Measurements from ENCODE around the gene SLC6A17. TPM values are rescaled to one million over a fixed set of nuclear protein-coding genes. Genes with fewer than 3 reads are reported as not detected.

Gene SLC6A17
- total RNA-seq, 2 experiments from 2014 or later: not detected

- H3K4me3 ChIP-seq (ENCODE audit: low read length): no peak overlapping the region
- no peaks in the 10 kb centered on the region for H3K4me1 Mint-ChIP-seq (ENCODE audit: low read depth)
- H3K36me3 ChIP-seq (ENCODE audit: insufficient read depth, low read length): no peaks in the 10 kb centered on the region
- H3K27ac Mint-ChIP-seq: no peak overlapping the region
- peaks cover 2% of the 10 kb centered on the region for H3K9me3 Mint-ChIP-seq
- no peak overlapping the region for H3K4me3 Mint-ChIP-seq
- ATAC-seq (ENCODE audit: poor library complexity) (no peak), DNase-seq (no peak)
- peaks cover 8 to 13% of the 10 kb centered on the region in 2 experiments for H3K27me3 ChIP-seq (ENCODE audit: control insufficient read depth in 1 of 2, insufficient read depth in 2 of 2, low read length in 2 of 2)
- H3K27me3 Mint-ChIP-seq: peaks cover 45% of the 10 kb centered on the region
- no peaks in the 10 kb centered on the region for H3K36me3 Mint-ChIP-seq (ENCODE audit: low read depth)
- H3K9me3 ChIP-seq (ENCODE audit: control insufficient read depth in 1 of 2, insufficient read depth in 1 of 2, low read length in 2 of 2): peaks cover 0 to 21% of the 10 kb centered on the region in 2 experiments
- H3K4me1 ChIP-seq (ENCODE audit: insufficient read depth, low read length): no peaks in the 10 kb centered on the region
- no peak for TF ChIP-seq CTCF (IDR thresholded peaks at IDR 0.05)
- ChIA-PET POLR2A (no interaction called here), CTCF (no interaction called here)
- H3K27ac ChIP-seq (ENCODE audit: low read depth in 1 of 2, low read length in 2 of 2): no peak overlapping the region
- intact Hi-C loops (cut with DNase I, micrococcal nuclease): no loop called here
Measured at GRCh38 chr1:110161165-110161564, 10.9 kb downstream of the SLC6A17 start.

GRCh38 chr1:110161849-110162248 lies 11.6 kb downstream of the SLC6A17 start:
- ChIA-PET POLR2A (no interaction called here), CTCF (no interaction called here)
- Histone ChIP-seq H3K9me3 (ENCODE audit: control insufficient read depth in 1 of 2, insufficient read depth in 1 of 2, low read length in 2 of 2) (peaks cover 0 to 19% of the 10 kb centered on the region in 2 experiments), H3K36me3 (ENCODE audit: insufficient read depth, low read length) (no peaks in the 10 kb centered on the region), H3K27me3 (ENCODE audit: control insufficient read depth in 1 of 2, insufficient read depth in 2 of 2, low read length in 2 of 2) (peaks cover under 1 to 6% of the 10 kb centered on the region in 2 experiments), H3K4me1 (ENCODE audit: insufficient read depth, low read length) (no peaks in the 10 kb centered on the region), H3K4me3 (ENCODE audit: low read length) (no peak overlapping the region), H3K27ac (ENCODE audit: low read depth in 1 of 2, low read length in 2 of 2) (no peak overlapping the region)
- Mint-ChIP-seq H3K4me3 (no peak overlapping the region), H3K27ac (no peak overlapping the region), H3K36me3 (ENCODE audit: low read depth) (no peaks in the 10 kb centered on the region), H3K27me3 (peaks cover 38% of the 10 kb centered on the region), H3K9me3 (peaks cover 2% of the 10 kb centered on the region), H3K4me1 (ENCODE audit: low read depth) (no peaks in the 10 kb centered on the region)
- TF ChIP-seq CTCF (IDR thresholded peaks at IDR 0.05): no peak
- intact Hi-C loops (cut with DNase I, micrococcal nuclease): no loop called here
- DNase-seq (no peak), ATAC-seq (ENCODE audit: poor library complexity) (no peak)

- Histone ChIP-seq H3K36me3 (ENCODE audit: insufficient read depth, low read length) (no peaks in the 10 kb centered on the region), H3K9me3 (ENCODE audit: control insufficient read depth in 1 of 2, insufficient read depth in 1 of 2, low read length in 2 of 2) (peaks cover 0 to 19% of the 10 kb centered on the region in 2 experiments), H3K27ac (ENCODE audit: low read depth in 1 of 2, low read length in 2 of 2) (no peak overlapping the region), H3K4me3 (ENCODE audit: low read length) (no peak overlapping the region), H3K4me1 (ENCODE audit: insufficient read depth, low read length) (no peaks in the 10 kb centered on the region), H3K27me3 (ENCODE audit: control insufficient read depth in 1 of 2, insufficient read depth in 2 of 2, low read length in 2 of 2) (peaks cover 0 to 3% of the 10 kb centered on the region in 2 experiments)
- no peak for ATAC-seq (ENCODE audit: poor library complexity)
- intact Hi-C loops (cut with DNase I, micrococcal nuclease): no loop called here
- POLR2A ChIA-PET: no interaction called here
- H3K4me1 Mint-ChIP-seq (ENCODE audit: low read depth): no peaks in the 10 kb centered on the region
- H3K27ac Mint-ChIP-seq: no peak overlapping the region
- H3K4me3 Mint-ChIP-seq: no peak overlapping the region
- H3K9me3 Mint-ChIP-seq: no peaks in the 10 kb centered on the region
- H3K27me3 Mint-ChIP-seq: peaks cover 27% of the 10 kb centered on the region
- H3K36me3 Mint-ChIP-seq (ENCODE audit: low read depth): no peaks in the 10 kb centered on the region
- no peak for TF ChIP-seq CTCF (IDR thresholded peaks at IDR 0.05)
- DNase-seq: no peak
- CTCF ChIA-PET: interaction anchor here (0.7 kb wide), 1 partner anchor 965 kb away, joined by 3 read pairs; no protein-coding TSS in a partner anchor
Measured at GRCh38 chr1:110163591-110163990, 13.3 kb downstream of the SLC6A17 start.
